HG02798 (cell line): Measurements from ENCODE around the gene CD58.
A peak's percentile ranks its signal among the peaks of the same experiment; 100 is the strongest.

Experiments used
- ATAC-seq: cut with Tn5 transposase; IDR thresholded peaks from one replicate; pipeline ENCODE4 v1.9.1; 2021; ENCODE audit warnings: mild to moderate bottlenecking; ENCODE audit not compliant: unreplicated experiment, poor library complexity

CD58 gene

GRCh38 chr1:116553386-116554115 is 17.3 kb downstream of the CD58 start:
- no peak for ATAC-seq

- ATAC-seq = no peak
Observed at GRCh38 chr1:116546354-116546977, 24.4 kb downstream of the CD58 start.

- ATAC-seq = peak; percentile 1
Observed at GRCh38 chr1:116545359-116545705, 25.5 kb downstream of the CD58 start.

- peak; percentile 53 for ATAC-seq
Observed at GRCh38 chr1:116544588-116545358, 26.1 kb downstream of the CD58 start.

- peak; percentile 42 for ATAC-seq
Observed at GRCh38 chr1:116540088-116540487, 30.7 kb downstream of the CD58 start.

GRCh38 chr1:116538544-116538943 is 32.3 kb downstream of the CD58 start:
- ATAC-seq = peak; percentile 81

- no peak for ATAC-seq
Observed at GRCh38 chr1:116537898-116538297, 32.9 kb downstream of the CD58 start.

- ATAC-seq = no peak
Observed at GRCh38 chr1:116537040-116537831, 33.6 kb downstream of the CD58 start.

- ATAC-seq = no peak
Observed at GRCh38 chr1:116534014-116534739, 36.6 kb downstream of the CD58 start.

- no peak for ATAC-seq
Observed at GRCh38 chr1:116533429-116533820, 37.4 kb downstream of the CD58 start.

- ATAC-seq = no peak
Observed at GRCh38 chr1:116532671-116533428, 38.0 kb downstream of the CD58 start.

- ATAC-seq = no peak
Observed at GRCh38 chr1:116531917-116532316, 38.9 kb downstream of the CD58 start.

- ATAC-seq = no peak
Observed at GRCh38 chr1:116529681-116530080, 41.1 kb downstream of the CD58 start.

GRCh38 chr1:116529199-116529631 is 41.6 kb downstream of the CD58 start:
- no peak for ATAC-seq

GRCh38 chr1:116528329-116529083 is 42.3 kb downstream of the CD58 start:
- no peak for ATAC-seq

- ATAC-seq = no peak
Observed at GRCh38 chr1:116525440-116525839, 45.4 kb downstream of the CD58 start.

- no peak for ATAC-seq
Observed at GRCh38 chr1:116521186-116521585, 49.6 kb downstream of the CD58 start.

GRCh38 chr1:116518400-116518799 is 52.4 kb downstream of the CD58 start:
- no peak for ATAC-seq
